GM21825 (cell line): ENCODE results near the gene ENPP1.
"Not testable (repeated sequence)": the region's sequence is repeated elsewhere in the genome, so short reads cannot be mapped to it uniquely, and the experiment has no call there.

Experiments
- ATAC-seq: cut with Tn5 transposase; IDR thresholded peaks from one replicate; pipeline ENCODE4 v1.9.1; 2021; ENCODE audit warnings: mild to moderate bottlenecking, moderate library complexity; ENCODE audit not compliant: unreplicated experiment

The ENPP1 gene

GRCh38 chr6:131911951-131912350, 104.1 kb downstream of the ENPP1 start:
- ATAC-seq: no peak

DNA sequence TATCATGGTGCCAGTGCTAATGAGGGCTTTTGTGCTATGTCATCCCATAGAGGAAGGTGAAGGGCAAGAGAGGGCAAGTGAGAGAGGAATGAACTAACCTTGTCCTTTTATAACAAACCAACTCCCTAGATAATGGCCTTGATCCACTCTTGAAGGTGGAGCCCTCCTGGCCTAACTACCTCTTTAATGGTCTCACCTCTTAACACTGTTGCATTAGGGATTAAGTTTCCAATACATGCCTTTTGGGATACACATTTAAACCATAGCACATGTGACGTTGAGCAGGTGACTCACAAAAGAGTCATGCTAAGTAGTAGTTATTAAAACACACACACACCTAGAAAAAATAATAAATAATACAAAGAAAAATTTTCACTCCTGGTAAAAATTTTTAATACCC, 106.4 kb downstream of the ENPP1 start:
- ATAC-seq: no peak

GRCh38 chr6:131914967-131915751, 107.3 kb downstream of the ENPP1 start:
- peak; percentile 75 for ATAC-seq

GRCh38 chr6:131916091-131916796, 108.4 kb downstream of the ENPP1 start:
- not testable (repeated sequence) for ATAC-seq

DNA sequence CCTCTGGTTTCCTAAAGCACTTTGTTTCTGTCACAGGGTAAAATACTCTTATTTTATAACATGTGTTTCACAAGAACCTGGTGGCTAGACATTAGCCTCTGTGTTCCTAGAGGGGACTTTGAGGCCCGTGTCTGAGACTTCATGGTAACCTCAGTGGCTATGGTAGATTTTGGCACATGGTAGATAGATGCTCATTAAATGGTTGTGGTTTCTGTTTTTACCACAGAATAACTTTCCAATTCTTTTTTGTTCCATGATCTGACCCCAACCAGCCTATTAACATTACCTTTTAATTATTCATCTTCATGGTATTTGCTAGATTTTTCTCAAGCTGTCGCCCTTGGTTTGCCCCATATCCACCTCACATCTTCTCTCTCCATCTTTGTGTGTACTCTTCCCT, 109.0 kb downstream of the ENPP1 start:
- no peak for ATAC-seq

- no peak for ATAC-seq
Measured at GRCh38 chr6:131917318-131917717, 109.5 kb downstream of the ENPP1 start.

DNA sequence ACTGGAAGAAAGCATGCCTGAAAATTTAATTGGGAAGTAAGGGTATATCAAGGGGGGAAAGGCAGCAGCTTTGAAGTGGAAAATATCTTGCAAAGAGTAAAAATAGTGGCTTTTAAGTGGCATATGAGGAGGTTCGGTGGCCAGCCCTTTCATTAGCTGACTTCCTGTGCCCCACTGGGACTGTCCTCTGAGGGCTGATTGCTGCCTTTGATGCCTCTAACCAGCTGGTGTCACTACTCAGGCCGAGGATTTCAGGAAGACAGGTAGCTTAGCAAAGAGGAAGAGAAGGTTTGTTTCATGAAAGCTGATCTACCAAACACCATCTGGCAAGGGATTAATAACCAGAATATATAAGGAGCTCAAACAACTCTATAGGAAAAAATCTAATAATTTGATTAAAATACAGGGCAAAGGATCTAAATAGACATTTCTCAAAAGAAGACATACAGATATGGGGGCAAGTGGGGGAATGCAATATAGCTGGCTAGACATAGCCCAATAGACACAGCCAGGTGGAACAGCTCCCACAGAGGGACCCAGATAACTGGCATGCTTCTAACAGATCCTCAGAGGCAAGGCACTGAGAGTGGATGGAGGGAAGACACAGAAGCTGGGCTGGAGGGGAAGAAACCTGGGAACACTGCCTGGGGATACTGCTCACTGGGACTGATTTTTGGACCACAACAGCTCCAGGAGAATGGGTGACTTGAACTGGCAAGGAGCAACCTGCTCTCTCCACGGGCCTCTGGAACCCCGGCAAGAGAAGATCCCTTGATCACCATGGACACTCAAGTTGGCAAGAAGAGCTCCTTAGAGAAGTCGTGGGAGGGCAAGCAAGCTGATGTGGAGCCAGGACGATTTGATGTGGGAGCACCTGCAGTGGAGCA, 110.2 kb downstream of the ENPP1 start:
- ATAC-seq: no peak

GRCh38 chr6:131918650-131919355, 111.0 kb downstream of the ENPP1 start:
- no peak for ATAC-seq

DNA sequence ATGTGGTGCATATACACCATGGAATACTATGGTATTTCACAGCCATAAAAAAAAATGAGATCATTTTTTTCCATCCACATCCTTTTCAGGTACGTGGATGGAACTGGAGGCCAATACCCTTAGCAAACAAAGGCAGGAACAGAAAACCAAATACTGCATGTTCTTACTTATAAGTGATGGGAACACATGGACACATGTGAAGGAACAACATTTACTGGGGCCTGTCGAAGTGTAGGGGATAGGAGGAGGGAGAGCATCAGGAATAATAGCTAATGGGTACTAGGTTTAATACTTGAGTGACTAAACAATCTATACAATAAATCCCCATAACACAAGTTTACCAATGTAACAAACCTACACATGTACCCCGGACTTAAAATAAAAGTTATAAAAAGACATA, 112.8 kb downstream of the ENPP1 start:
- no peak for ATAC-seq

DNA sequence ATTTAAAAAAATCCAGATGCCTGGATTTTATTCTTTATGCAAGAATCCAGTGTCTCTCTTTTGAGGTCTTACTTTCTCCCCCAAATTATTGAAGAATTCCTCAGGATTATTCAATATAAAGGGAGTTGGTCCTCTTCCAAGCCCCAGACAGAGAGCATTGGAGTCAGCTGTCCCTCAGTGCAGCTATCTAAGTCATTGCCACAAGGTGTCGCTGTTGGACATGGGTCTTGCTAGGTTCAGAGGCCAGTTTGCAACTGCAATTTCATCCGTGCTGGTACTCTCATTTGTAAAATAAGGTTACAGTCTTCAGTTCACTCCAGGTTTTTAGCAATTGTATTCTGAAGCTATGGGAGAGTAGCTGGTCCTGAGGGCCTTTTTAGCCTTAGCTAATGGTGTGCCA, 115.5 kb downstream of the ENPP1 start:
- ATAC-seq: no peak

- no peak for ATAC-seq
Measured at GRCh38 chr6:131924881-131925474, 117.2 kb downstream of the ENPP1 start.

- ATAC-seq: no peak
Measured at GRCh38 chr6:131929264-131929663, 121.4 kb downstream of the ENPP1 start.

- no peak for ATAC-seq
Measured at GRCh38 chr6:131929976-131930375, 122.2 kb downstream of the ENPP1 start.

DNA sequence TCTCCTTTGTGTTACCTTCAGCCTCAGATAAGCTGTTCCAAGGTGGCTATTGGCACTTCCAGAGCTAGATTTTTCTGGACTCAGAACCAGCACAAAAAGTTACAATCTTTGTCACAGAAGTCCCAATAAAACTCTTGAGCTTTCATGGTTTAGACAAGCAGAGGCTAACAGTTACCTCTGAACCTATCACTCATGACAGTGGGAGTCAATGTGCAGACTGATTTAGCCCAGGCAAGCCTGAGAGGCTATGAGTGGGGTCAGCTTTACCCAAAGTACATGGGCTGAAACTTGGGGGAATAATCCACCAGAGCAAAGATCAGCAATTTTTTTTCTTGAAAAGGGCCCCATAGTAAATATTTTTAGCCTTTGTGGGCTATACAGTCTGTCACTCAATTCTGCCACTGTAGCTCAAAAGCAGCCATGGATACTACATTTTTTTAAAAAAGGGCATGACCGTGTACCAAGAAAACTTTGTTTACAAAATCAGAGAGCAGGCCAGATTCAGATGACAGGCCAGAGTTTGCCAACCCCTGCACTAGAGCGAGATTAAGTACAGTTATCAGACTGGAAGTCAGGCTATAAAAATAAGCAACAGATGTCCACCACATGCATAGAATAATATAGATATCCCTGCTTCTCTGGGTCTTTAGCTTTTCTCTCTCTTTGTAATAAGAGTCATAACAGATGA, 123.4 kb downstream of the ENPP1 start:
- no peak for ATAC-seq

- no peak for ATAC-seq
Measured at GRCh38 chr6:131936156-131936555, 128.3 kb downstream of the ENPP1 start.

- ATAC-seq: no peak
Measured at GRCh38 chr6:131937226-131937625, 129.4 kb downstream of the ENPP1 start.

DNA sequence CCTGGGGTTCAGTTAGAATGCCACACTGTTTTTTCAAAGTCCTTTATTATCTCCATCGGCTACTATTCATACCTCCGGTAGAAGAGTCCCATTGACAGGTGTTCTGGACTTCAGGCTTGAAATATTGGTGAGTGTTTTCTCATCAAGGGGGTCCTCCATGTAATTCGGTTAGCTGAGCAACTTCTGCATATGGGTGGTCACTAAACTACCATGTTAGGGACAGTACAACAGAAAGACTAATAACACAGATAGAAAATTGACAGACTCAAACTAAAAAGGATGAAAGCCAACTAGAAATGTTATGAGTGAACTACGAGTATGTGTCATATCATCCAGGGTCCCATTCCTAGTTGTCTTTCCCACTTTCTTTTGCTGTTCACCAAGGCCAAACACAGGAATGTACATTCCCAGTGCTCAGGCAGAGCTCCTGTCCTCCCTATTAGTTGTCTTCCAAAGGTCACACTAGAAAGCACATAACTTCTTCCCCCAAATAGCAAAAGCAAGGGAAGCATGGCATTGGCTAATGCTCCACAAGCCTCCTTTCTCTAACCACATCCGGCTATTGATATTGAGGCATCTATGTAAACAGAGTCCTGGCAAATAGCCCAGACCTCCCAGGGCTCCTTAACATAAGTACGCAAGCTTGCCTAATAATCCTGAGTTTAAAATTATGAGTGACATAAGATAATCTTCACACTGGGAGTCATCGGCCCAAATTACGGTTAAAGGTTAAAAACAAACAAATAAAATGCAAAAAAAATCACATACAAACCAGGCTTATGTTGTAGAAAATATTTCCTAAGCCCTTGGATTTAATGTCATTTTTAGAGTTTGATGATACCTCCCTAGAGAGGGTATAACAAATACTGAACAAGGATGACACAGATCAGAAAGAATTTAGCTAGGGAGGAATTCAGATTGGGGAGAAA, 130.1 kb downstream of the ENPP1 start:
- no peak for ATAC-seq
